ENCODE results near the gene TBL3. TPM values are rescaled to one million over a fixed set of nuclear protein-coding genes. Genes with fewer than 3 reads are reported as not detected.
A peak's percentile ranks its signal among the peaks of the same experiment; 100 is the strongest.

Gene TBL3
- total and polyA plus RNA-seq, 3 donors from 2014 or later: 77.1 to 109 (median 83.4) TPM

DNA sequence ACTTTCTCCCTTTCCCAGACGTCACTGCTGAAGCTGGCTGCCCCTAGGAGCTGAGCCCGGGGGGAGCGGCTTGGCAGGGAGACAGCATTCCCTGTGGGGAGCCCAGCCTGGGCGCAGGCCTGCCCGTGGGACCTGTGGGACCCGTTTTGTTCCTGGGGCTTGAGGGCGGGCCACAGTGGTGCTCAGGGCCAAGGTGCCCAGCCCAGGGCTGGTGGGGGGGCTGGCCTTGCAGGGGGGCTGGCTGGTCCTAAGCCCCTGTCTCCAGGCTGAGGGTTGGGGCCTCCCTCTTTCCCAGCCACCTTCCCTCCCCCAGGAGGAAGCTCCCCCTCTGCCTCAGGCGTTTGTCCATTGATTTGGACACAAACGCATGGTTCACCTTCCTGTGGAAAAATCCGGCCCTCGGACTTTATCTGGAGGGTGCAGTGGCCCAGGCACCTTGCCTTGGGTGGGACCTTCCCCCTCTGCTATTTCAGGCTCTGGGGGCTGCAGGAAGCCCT, 59.3 kb downstream of the TBL3 start:
- 84% methylated on average over 10 to 11 of the region's 11 CpGs for WGBS, 2 donors
- H3K4me3 ChIP-seq: no peak overlapping the region
- no peaks in the 10 kb centered on the region for H3K9me3 ChIP-seq
- DNase-seq: no peak
- no peaks in the 10 kb centered on the region for H3K36me3 ChIP-seq (ENCODE audit: low read depth, missing control alignments)
- no peaks in the 10 kb centered on the region for H3K27me3 ChIP-seq
- intact Hi-C loops (cut with DNase I; ENCODE audit: low total_unique reads): no loop called here
- peaks cover 39% of the 10 kb centered on the region for H3K4me1 ChIP-seq
- TF ChIP-seq POLR2A (IDR thresholded peaks at IDR 0.05): no peak
- TF ChIP-seq, protein P1, sequence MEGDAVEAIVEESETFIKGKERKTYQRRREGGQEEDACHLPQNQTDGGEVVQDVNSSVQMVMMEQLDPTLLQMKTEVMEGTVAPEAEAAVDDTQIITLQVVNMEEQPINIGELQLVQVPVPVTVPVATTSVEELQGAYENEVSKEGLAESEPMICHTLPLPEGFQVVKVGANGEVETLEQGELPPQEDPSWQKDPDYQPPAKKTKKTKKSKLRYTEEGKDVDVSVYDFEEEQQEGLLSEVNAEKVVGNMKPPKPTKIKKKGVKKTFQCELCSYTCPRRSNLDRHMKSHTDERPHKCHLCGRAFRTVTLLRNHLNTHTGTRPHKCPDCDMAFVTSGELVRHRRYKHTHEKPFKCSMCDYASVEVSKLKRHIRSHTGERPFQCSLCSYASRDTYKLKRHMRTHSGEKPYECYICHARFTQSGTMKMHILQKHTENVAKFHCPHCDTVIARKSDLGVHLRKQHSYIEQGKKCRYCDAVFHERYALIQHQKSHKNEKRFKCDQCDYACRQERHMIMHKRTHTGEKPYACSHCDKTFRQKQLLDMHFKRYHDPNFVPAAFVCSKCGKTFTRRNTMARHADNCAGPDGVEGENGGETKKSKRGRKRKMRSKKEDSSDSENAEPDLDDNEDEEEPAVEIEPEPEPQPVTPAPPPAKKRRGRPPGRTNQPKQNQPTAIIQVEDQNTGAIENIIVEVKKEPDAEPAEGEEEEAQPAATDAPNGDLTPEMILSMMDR (IDR thresholded peaks at IDR 0.05): no peak
- peak overlapping the region in 1 of 2 donors; percentile 36 for H3K27ac ChIP-seq

Small RNAs within 50 kb of the gene (small RNA-seq; reads per million reads assigned to genes)
- gene AC005363.2 (0 reads per million in 2 donors), gene RN7SL219P (0 reads per million in 2 donors), gene SNORA10 (0 reads per million in 2 donors), gene SNORA64 (0 reads per million in 2 donors)

Other genes with a start within 250 kb of the TBL3 start
- gene NME3, start 200.5 kb upstream of the TBL3 start, total RNA-seq: 100 to 1,000 TPM; 100 to 119 TPM
- 29.3 TPM for gene NME3, start 200.5 kb upstream of the TBL3 start, polyA plus RNA-seq (ENCODE audit: insufficient read depth, low read depth, low replicate concordance)
- gene EME2, start 199.2 kb upstream of the TBL3 start, total RNA-seq: 10 to 100 TPM; 20.3 to 34.2 TPM
- gene EME2, start 199.2 kb upstream of the TBL3 start, polyA plus RNA-seq (ENCODE audit: insufficient read depth, low read depth, low replicate concordance): 12.5 TPM
- 10 to 100 TPM; 66.5 to 81.6 TPM for gene MRPS34, start 198.9 kb upstream of the TBL3 start, total RNA-seq
- 49.2 TPM for gene MRPS34, start 198.9 kb upstream of the TBL3 start, polyA plus RNA-seq (ENCODE audit: insufficient read depth, low read depth, low replicate concordance)
- gene SPSB3, start 189.5 kb upstream of the TBL3 start, total RNA-seq: 100 to 1,000 TPM; 111 to 114 TPM
- gene SPSB3, start 189.5 kb upstream of the TBL3 start, polyA plus RNA-seq (ENCODE audit: insufficient read depth, low read depth, low replicate concordance): 43.8 TPM
- gene NUBP2, start 189.1 kb upstream of the TBL3 start, total RNA-seq: 10 to 100 TPM; 81.5 to 90.8 TPM
- 49.8 TPM for gene NUBP2, start 189.1 kb upstream of the TBL3 start, polyA plus RNA-seq (ENCODE audit: insufficient read depth, low read depth, low replicate concordance)
- gene IGFALS, start 178.3 kb upstream of the TBL3 start, total RNA-seq: 1 to 10 TPM; 3.2 to 6.7 TPM
- 0.38 TPM for gene IGFALS, start 178.3 kb upstream of the TBL3 start, polyA plus RNA-seq (ENCODE audit: insufficient read depth, low read depth, low replicate concordance)
- 100 to 1,000 TPM; 163 to 176 TPM for gene HAGH, start 145.2 kb upstream of the TBL3 start, total RNA-seq
- gene HAGH, start 145.2 kb upstream of the TBL3 start, polyA plus RNA-seq (ENCODE audit: insufficient read depth, low read depth, low replicate concordance): 266 TPM
- 10 to 100 TPM; 57.5 to 65.8 TPM for gene FAHD1, start 144.8 kb upstream of the TBL3 start, total RNA-seq
- gene FAHD1, start 144.8 kb upstream of the TBL3 start, polyA plus RNA-seq (ENCODE audit: insufficient read depth, low read depth, low replicate concordance): 20.6 TPM
- 10 to 100 TPM; 34.6 to 53.9 TPM for gene MEIOB, start 99.9 kb upstream of the TBL3 start, total RNA-seq
- 53.8 TPM for gene MEIOB, start 99.9 kb upstream of the TBL3 start, polyA plus RNA-seq (ENCODE audit: insufficient read depth, low read depth, low replicate concordance)
- gene HS3ST6, start 53.6 kb upstream of the TBL3 start, total RNA-seq: 1 to 10 TPM in 1 of 2 donors, under 1 TPM in 1; 0.94 to 1.6 TPM
- 0.34 TPM for gene HS3ST6, start 53.6 kb upstream of the TBL3 start, polyA plus RNA-seq (ENCODE audit: insufficient read depth, low read depth, low replicate concordance)
- 10 to 100 TPM; 17.5 to 19.8 TPM for gene MSRB1, start 28.9 kb upstream of the TBL3 start, total RNA-seq
- 35.2 TPM for gene MSRB1, start 28.9 kb upstream of the TBL3 start, polyA plus RNA-seq (ENCODE audit: insufficient read depth, low read depth, low replicate concordance)
- gene RPL3L, start 17.4 kb upstream of the TBL3 start, total RNA-seq: 1 to 10 TPM; 7.3 to 9.8 TPM
- 10.4 TPM for gene RPL3L, start 17.4 kb upstream of the TBL3 start, polyA plus RNA-seq (ENCODE audit: insufficient read depth, low read depth, low replicate concordance)
- 100 to 1,000 TPM; 127 to 211 TPM for gene NDUFB10, start 12.5 kb upstream of the TBL3 start, total RNA-seq
- 186 TPM for gene NDUFB10, start 12.5 kb upstream of the TBL3 start, polyA plus RNA-seq (ENCODE audit: insufficient read depth, low read depth, low replicate concordance)
- gene RPS2, start 7.2 kb upstream of the TBL3 start, total RNA-seq: 1,000 to 10,000 TPM in 1 of 2 donors, 100 to 1,000 TPM in 1; 744 to 1,779 TPM
- gene RPS2, start 7.2 kb upstream of the TBL3 start, polyA plus RNA-seq (ENCODE audit: insufficient read depth, low read depth, low replicate concordance): 1,272 TPM
- gene RNF151, start 5.2 kb upstream of the TBL3 start, total RNA-seq: 100 to 1,000 TPM in 1 of 2 donors, 10 to 100 TPM in 1; 86.7 to 210 TPM
- gene RNF151, start 5.2 kb upstream of the TBL3 start, polyA plus RNA-seq (ENCODE audit: insufficient read depth, low read depth, low replicate concordance): 153 TPM
- gene NOXO1, start 9.4 kb downstream of the TBL3 start, total RNA-seq: 1 to 10 TPM; 4.8 to 7.6 TPM
- 3.7 TPM for gene NOXO1, start 9.4 kb downstream of the TBL3 start, polyA plus RNA-seq (ENCODE audit: insufficient read depth, low read depth, low replicate concordance)
- 10 to 100 TPM; 25.7 to 25.8 TPM for gene GFER, start 12.1 kb downstream of the TBL3 start, total RNA-seq
- 40.0 TPM for gene GFER, start 12.1 kb downstream of the TBL3 start, polyA plus RNA-seq (ENCODE audit: insufficient read depth, low read depth, low replicate concordance)
- gene SYNGR3, start 17.9 kb downstream of the TBL3 start, total RNA-seq: 10 to 100 TPM; 20.9 to 33.5 TPM
- 10.0 TPM for gene SYNGR3, start 17.9 kb downstream of the TBL3 start, polyA plus RNA-seq (ENCODE audit: insufficient read depth, low read depth, low replicate concordance)
- gene ZNF598, start 37.8 kb downstream of the TBL3 start, total RNA-seq: 10 to 100 TPM; 80.4 to 94.6 TPM
- gene ZNF598, start 37.8 kb downstream of the TBL3 start, polyA plus RNA-seq (ENCODE audit: insufficient read depth, low read depth, low replicate concordance): 46.3 TPM
- gene NPW, start 47.7 kb downstream of the TBL3 start, total RNA-seq: 1 to 10 TPM; 7.3 to 8.2 TPM
- 3.9 TPM for gene NPW, start 47.7 kb downstream of the TBL3 start, polyA plus RNA-seq (ENCODE audit: insufficient read depth, low read depth, low replicate concordance)
- gene NHERF2, start 54.8 kb downstream of the TBL3 start, total RNA-seq: 10 to 100 TPM; 54.1 to 59.9 TPM
- 50.6 TPM for gene NHERF2, start 54.8 kb downstream of the TBL3 start, polyA plus RNA-seq (ENCODE audit: insufficient read depth, low read depth, low replicate concordance)
- 10 to 100 TPM; 24.6 to 35.6 TPM for gene NTHL1, start 75.8 kb downstream of the TBL3 start, total RNA-seq
- 18.0 TPM for gene NTHL1, start 75.8 kb downstream of the TBL3 start, polyA plus RNA-seq (ENCODE audit: insufficient read depth, low read depth, low replicate concordance)
- 100 to 1,000 TPM; 222 to 271 TPM for gene TSC2, start 75.9 kb downstream of the TBL3 start, total RNA-seq
- 136 TPM for gene TSC2, start 75.9 kb downstream of the TBL3 start, polyA plus RNA-seq (ENCODE audit: insufficient read depth, low read depth, low replicate concordance)
- 100 to 1,000 TPM; 323 to 337 TPM for gene PKD1, start 163.8 kb downstream of the TBL3 start, total RNA-seq
- gene PKD1, start 163.8 kb downstream of the TBL3 start, polyA plus RNA-seq (ENCODE audit: insufficient read depth, low read depth, low replicate concordance): 83.4 TPM
- 1 to 10 TPM; 3.2 to 3.6 TPM for gene RAB26, start 176.6 kb downstream of the TBL3 start, total RNA-seq
- gene RAB26, start 176.6 kb downstream of the TBL3 start, polyA plus RNA-seq (ENCODE audit: insufficient read depth, low read depth, low replicate concordance): 1.5 TPM
- 10 to 100 TPM; 36.0 to 46.1 TPM for gene TRAF7, start 183.7 kb downstream of the TBL3 start, total RNA-seq
- gene TRAF7, start 183.7 kb downstream of the TBL3 start, polyA plus RNA-seq (ENCODE audit: insufficient read depth, low read depth, low replicate concordance): 44.6 TPM
- 100 to 1,000 TPM in 1 of 2 donors, 1 to 10 TPM in 1; 6.4 to 159 TPM for gene CASKIN1, start 224.6 kb downstream of the TBL3 start, total RNA-seq
- gene CASKIN1, start 224.6 kb downstream of the TBL3 start, polyA plus RNA-seq (ENCODE audit: insufficient read depth, low read depth, low replicate concordance): 2.1 TPM
- 100 to 1,000 TPM in 1 of 2 donors, 10 to 100 TPM in 1; 95.4 to 113 TPM for gene MLST8, start 233.4 kb downstream of the TBL3 start, total RNA-seq
- 89.0 TPM for gene MLST8, start 233.4 kb downstream of the TBL3 start, polyA plus RNA-seq (ENCODE audit: insufficient read depth, low read depth, low replicate concordance)
- gene BRICD5, start 238.8 kb downstream of the TBL3 start, total RNA-seq: 10 to 100 TPM; 37.8 to 66.5 TPM
- 25.1 TPM for gene BRICD5, start 238.8 kb downstream of the TBL3 start, polyA plus RNA-seq (ENCODE audit: insufficient read depth, low read depth, low replicate concordance)
- 100 to 1,000 TPM in 1 of 2 donors, 10 to 100 TPM in 1; 50.0 to 118 TPM for gene PGP, start 242.8 kb downstream of the TBL3 start, total RNA-seq
- gene PGP, start 242.8 kb downstream of the TBL3 start, polyA plus RNA-seq (ENCODE audit: insufficient read depth, low read depth, low replicate concordance): 56.3 TPM